Measurements from ENCODE around the gene ARID3C. TPM values are rescaled to one million over a fixed set of nuclear protein-coding genes. Genes with fewer than 3 reads are reported as not detected.

ARID3C gene
- total RNA-seq, 1 experiment from 2014 or later, result 0.42 TPM

- H3K4me1 ChIP-seq (ENCODE audit: control insufficient read depth in 1 of 2, insufficient read depth in 2 of 2, low read length in 2 of 2), result no peaks in the 10 kb centered on the region
- CTCF ChIA-PET, result no interaction called here
- H3K4me2 ChIP-seq (ENCODE audit: low read length), result no peak overlapping the region
- H3K79me2 ChIP-seq (ENCODE audit: insufficient read depth, low read length), result no peaks in the 10 kb centered on the region
- no peaks in the 10 kb centered on the region for H3K27me3 ChIP-seq (ENCODE audit: insufficient read depth, low read length)
- ATAC-seq, result no peak
- TF ChIP-seq FOSL1 (IDR thresholded peaks at IDR 0.05; ENCODE audit: low read depth) (no peak), ZNF274 (IDR thresholded peaks at IDR 0.05; ENCODE audit: low read depth, low read length) (no peak), YY1 (IDR thresholded peaks at IDR 0.05; ENCODE audit: extremely low read depth, insufficient replicate concordance, low read depth, low read length) (no peak), SIN3A (IDR thresholded peaks at IDR 0.05; ENCODE audit: low read depth) (no peak), CBX3 (IDR thresholded peaks at IDR 0.05; ENCODE audit: low read depth) (no peak)
- no peaks in the 10 kb centered on the region for H3K9me2 ChIP-seq (ENCODE audit: insufficient read depth)
- no peaks in the 10 kb centered on the region for H3K9me3 ChIP-seq (ENCODE audit: control insufficient read depth in 1 of 2, insufficient read depth in 1 of 2, low read depth in 1 of 2, low read length in 2 of 2)
- H2AFZ ChIP-seq (ENCODE audit: low read depth, low read length, poor library complexity, severe bottlenecking), result no peak overlapping the region
- intact Hi-C loops (cut with micrococcal nuclease), result no loop called here
- no TSS peak for BruUV-seq (replicated peaks)
- RAD21 ChIA-PET (ENCODE audit: low non-redundant PET in 1 of 2, low total read pairs in 2 of 2, uncharacterized antibody in 2 of 2, unreplicated experiment in 2 of 2), result no interaction called here
- H4K20me1 ChIP-seq (ENCODE audit: insufficient read depth), result no peaks in the 10 kb centered on the region
- DNase-seq (ENCODE audit: low read depth, low spot score), result no peak
- no peak overlapping the region for H3K9ac ChIP-seq (ENCODE audit: low read length)
- no peak overlapping the region for H3K27ac ChIP-seq (ENCODE audit: low read depth, low read length)
- POLR2A ChIA-PET, result no interaction called here
- no peak overlapping the region for H3K4me3 ChIP-seq (replicated peaks in 1 of 2; ENCODE audit: low read depth in 1 of 2, low read length in 2 of 2)
- H3K36me3 ChIP-seq (ENCODE audit: control insufficient read depth in 1 of 2, insufficient read depth in 2 of 2, low read length in 2 of 2), result no peaks in the 10 kb centered on the region
Measured at GRCh38 chr9:34577400-34578240, 51.2 kb downstream of the ARID3C start.

GRCh38 chr9:34576597-34577399 is 52.1 kb downstream of the ARID3C start:
- H3K4me1 ChIP-seq (ENCODE audit: control insufficient read depth in 1 of 2, insufficient read depth in 2 of 2, low read length in 2 of 2), result no peaks in the 10 kb centered on the region; a peak in 1 of 4 replicates
- no peak overlapping the region for H2AFZ ChIP-seq (ENCODE audit: low read depth, low read length, poor library complexity, severe bottlenecking)
- no peaks in the 10 kb centered on the region for H3K9me2 ChIP-seq (ENCODE audit: insufficient read depth)
- ATAC-seq (peak; percentile 32; the same call in 1 of the 2 replicates), DNase-seq (ENCODE audit: low read depth, low spot score) (no peak)
- H3K9ac ChIP-seq (ENCODE audit: low read length), result no peak overlapping the region
- TF ChIP-seq SIN3A (IDR thresholded peaks at IDR 0.05; ENCODE audit: low read depth), result no peak
- TF ChIP-seq RAD21 (IDR thresholded peaks at IDR 0.05; ENCODE audit: low read depth), result no peak
- TF ChIP-seq, protein P1, sequence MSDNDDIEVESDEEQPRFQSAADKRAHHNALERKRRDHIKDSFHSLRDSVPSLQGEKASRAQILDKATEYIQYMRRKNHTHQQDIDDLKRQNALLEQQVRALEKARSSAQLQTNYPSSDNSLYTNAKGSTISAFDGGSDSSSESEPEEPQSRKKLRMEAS (IDR thresholded peaks at IDR 0.05), result no peak
- TF ChIP-seq POLR2AphosphoS5 (IDR thresholded peaks at IDR 0.05; ENCODE audit: low read depth, low read length), result no peak
- TF ChIP-seq ELF1 (IDR thresholded peaks at IDR 0.05; ENCODE audit: borderline replicate concordance, low read depth), result no peak
- TF ChIP-seq TCF7L2 (IDR thresholded peaks at IDR 0.05; ENCODE audit: borderline replicate concordance, extremely low read depth, insufficient read depth, insufficient read length), result no peak
- no peak for TF ChIP-seq EZH2phosphoT487 (IDR thresholded peaks at IDR 0.05; ENCODE audit: borderline replicate concordance)
- TF ChIP-seq CBX3 (IDR thresholded peaks at IDR 0.05; ENCODE audit: low read depth), result no peak
- TF ChIP-seq, protein P2, sequence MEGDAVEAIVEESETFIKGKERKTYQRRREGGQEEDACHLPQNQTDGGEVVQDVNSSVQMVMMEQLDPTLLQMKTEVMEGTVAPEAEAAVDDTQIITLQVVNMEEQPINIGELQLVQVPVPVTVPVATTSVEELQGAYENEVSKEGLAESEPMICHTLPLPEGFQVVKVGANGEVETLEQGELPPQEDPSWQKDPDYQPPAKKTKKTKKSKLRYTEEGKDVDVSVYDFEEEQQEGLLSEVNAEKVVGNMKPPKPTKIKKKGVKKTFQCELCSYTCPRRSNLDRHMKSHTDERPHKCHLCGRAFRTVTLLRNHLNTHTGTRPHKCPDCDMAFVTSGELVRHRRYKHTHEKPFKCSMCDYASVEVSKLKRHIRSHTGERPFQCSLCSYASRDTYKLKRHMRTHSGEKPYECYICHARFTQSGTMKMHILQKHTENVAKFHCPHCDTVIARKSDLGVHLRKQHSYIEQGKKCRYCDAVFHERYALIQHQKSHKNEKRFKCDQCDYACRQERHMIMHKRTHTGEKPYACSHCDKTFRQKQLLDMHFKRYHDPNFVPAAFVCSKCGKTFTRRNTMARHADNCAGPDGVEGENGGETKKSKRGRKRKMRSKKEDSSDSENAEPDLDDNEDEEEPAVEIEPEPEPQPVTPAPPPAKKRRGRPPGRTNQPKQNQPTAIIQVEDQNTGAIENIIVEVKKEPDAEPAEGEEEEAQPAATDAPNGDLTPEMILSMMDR (IDR thresholded peaks at IDR 0.05 in 2 of 3, conservative IDR thresholded peaks at IDR 0.05 in 1 of 3; ENCODE audit: borderline replicate concordance in 1 of 3, insufficient read depth in 1 of 3, low read depth in 2 of 3, low read length in 2 of 3), result no peak
- no peak for TF ChIP-seq JUND (IDR thresholded peaks at IDR 0.05)
- TF ChIP-seq EZH2 (IDR thresholded peaks at IDR 0.05), result no peak
- TF ChIP-seq FOSL1 (IDR thresholded peaks at IDR 0.05; ENCODE audit: low read depth), result no peak
- no peak for TF ChIP-seq POLR2A (IDR thresholded peaks at IDR 0.05; ENCODE audit: borderline replicate concordance, extremely low read depth, insufficient read depth, insufficient read length)
- no peak for TF ChIP-seq EGR1 (IDR thresholded peaks at IDR 0.05; ENCODE audit: low read depth)
- TF ChIP-seq CEBPB (IDR thresholded peaks at IDR 0.05; ENCODE audit: low read depth), result no peak
- ChIA-PET CTCF (no interaction called here), RAD21 (ENCODE audit: low non-redundant PET in 1 of 2, low total read pairs in 2 of 2, uncharacterized antibody in 2 of 2, unreplicated experiment in 2 of 2) (no interaction called here), POLR2A (no interaction called here)
- H3K27ac ChIP-seq (ENCODE audit: low read depth, low read length), result no peak overlapping the region
- H3K27me3 ChIP-seq (ENCODE audit: insufficient read depth, low read length), result no peaks in the 10 kb centered on the region
- intact Hi-C loops (cut with micrococcal nuclease), result no loop called here
- H3K79me2 ChIP-seq (ENCODE audit: insufficient read depth, low read length), result no peaks in the 10 kb centered on the region
- no peak overlapping the region for H3K4me3 ChIP-seq (replicated peaks in 1 of 2; ENCODE audit: low read depth in 1 of 2, low read length in 2 of 2)
- no TSS peak for BruUV-seq (replicated peaks)
- H3K4me2 ChIP-seq (ENCODE audit: low read length), result no peak overlapping the region
- H3K9me3 ChIP-seq (ENCODE audit: control insufficient read depth in 1 of 2, insufficient read depth in 1 of 2, low read depth in 1 of 2, low read length in 2 of 2), result no peaks in the 10 kb centered on the region
- no peaks in the 10 kb centered on the region for H3K36me3 ChIP-seq (ENCODE audit: control insufficient read depth in 1 of 2, insufficient read depth in 2 of 2, low read length in 2 of 2)
- H4K20me1 ChIP-seq (ENCODE audit: insufficient read depth), result no peaks in the 10 kb centered on the region

Data from HCT116 (cell line).